Activated naive CD4-positive, alpha-beta T cell treated with anti-CD3 and anti-CD28 coated beads, Interleukin-2, amount 50 U/mL, for 24 hours (primary cell): Measurements from ENCODE around the gene ZNF215.
"Not testable (repeated sequence)": the region's sequence is repeated elsewhere in the genome, so short reads cannot be mapped to it uniquely, and the experiment has no call there.

Source experiments
- H3K27ac Mint-ChIP-seq: one replicate; pipeline ENCODE4 v1.8.0; 2021; ENCODE audit warnings: mild to moderate bottlenecking, mixed read lengths
- H3K27me3 Mint-ChIP-seq: one replicate; pipeline ENCODE4 v1.8.0; 2021; ENCODE audit warnings: mixed read lengths
- H3K36me3 Mint-ChIP-seq: one replicate; pipeline ENCODE4 v1.8.0; 2021; ENCODE audit warnings: mixed read lengths
- H3K4me1 Mint-ChIP-seq: one replicate; pipeline ENCODE4 v1.8.0; 2021; ENCODE audit warnings: mixed read lengths
- H3K4me3 Mint-ChIP-seq: one replicate; pipeline ENCODE4 v1.8.0; 2021; ENCODE audit warnings: mild to moderate bottlenecking, mixed read lengths
- H3K9me3 Mint-ChIP-seq: one replicate; pipeline ENCODE4 v1.8.0; 2021; ENCODE audit warnings: mixed read lengths

ZNF215 gene

DNA sequence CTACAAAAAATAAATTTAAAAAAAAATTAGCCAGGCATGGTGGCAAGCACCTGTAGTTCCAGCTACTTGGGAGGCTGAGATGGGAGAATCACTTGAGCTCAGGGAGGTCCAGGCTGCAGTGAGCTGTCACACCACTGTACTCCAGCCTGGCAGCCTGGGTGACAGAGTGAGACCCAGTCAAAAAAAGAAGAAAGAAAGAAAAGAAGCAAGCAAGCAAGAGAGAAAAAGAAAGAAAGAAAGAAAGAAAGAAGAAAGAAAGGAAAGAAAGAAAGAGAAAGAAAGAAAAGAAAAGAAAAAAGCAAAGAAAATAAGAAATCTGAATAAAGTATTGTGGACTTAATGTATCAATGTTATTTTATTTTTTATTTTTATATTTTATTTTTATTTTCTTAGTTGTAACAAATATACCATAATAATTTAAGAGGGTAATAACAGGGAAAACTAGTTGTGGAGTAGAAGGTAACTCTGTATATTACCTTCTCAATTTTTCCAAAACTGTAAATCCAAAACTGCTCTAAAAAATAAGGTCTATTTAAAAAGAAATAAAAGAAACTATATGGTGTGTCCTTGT is 1.1 kb upstream of the ZNF215 start:
- peaks cover 38% of the 10 kb centered on the region for H3K27me3 Mint-ChIP-seq
- no peak overlapping the region for H3K27ac Mint-ChIP-seq
- H3K4me1 Mint-ChIP-seq, result peaks cover 12% of the 10 kb centered on the region
- no peak overlapping the region for H3K4me3 Mint-ChIP-seq
- peaks cover 2% of the 10 kb centered on the region for H3K36me3 Mint-ChIP-seq
- no peaks in the 10 kb centered on the region for H3K9me3 Mint-ChIP-seq

DNA sequence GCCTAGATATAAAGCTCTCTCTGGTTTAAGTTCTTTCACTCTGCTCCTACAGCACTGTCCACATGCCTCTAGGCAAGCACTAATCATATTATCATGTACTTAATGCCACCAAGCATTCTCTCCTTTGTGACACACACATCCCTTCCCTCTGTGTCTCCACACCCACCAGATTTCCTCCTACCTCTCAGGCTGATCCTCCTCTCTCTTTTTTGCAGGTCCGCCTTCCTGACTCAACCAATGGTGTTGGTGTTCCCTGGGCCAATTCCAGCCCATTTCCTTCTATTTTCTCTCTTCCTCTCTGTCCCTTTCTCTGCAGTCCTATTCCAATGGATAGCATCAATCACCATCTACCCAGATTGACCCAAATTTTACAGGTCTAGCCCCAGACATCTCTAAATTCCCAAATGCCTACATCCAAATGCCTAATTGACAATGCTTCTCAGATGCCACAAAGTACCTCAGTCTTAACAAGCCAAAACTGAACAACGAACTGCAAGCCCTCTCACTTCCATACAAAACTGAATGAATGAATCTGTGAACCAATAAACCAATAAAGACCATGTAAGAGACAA is 504 bp upstream of the ZNF215 start:
- peaks cover 41% of the 10 kb centered on the region for H3K27me3 Mint-ChIP-seq
- H3K36me3 Mint-ChIP-seq, result peaks cover 2% of the 10 kb centered on the region
- peaks cover 12% of the 10 kb centered on the region for H3K4me1 Mint-ChIP-seq
- peak overlapping the region; percentile 73 for H3K4me3 Mint-ChIP-seq
- no peak overlapping the region for H3K27ac Mint-ChIP-seq
- no peaks in the 10 kb centered on the region for H3K9me3 Mint-ChIP-seq

DNA sequence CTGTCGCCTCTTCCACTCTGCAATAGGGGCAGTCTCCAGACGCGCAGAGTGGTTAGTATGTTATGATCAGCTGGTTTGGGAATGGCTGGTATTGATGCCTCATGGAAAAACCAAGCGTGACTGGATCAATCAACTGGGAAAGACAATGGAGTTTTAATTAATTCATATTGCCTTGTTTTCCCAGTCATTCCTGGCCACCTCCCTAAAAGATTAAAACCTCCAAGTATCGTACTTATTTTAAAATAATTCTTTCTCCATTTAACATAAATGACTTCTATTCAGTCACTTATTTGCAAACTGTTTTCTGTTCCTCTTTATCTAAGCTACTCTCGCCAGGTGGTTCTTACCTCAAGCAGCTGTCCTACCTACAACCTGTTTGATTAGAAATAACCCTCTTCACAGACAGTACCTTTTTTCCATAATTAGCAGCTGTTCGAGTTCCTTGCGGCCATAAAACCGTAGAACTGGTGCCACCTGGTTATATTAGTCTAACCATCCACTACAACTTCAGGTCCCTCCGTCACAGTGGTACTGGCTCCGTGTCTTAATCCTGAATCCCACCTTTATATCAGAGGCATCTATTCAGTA is 898 bp downstream of the ZNF215 start:
- Mint-ChIP-seq H3K36me3 (no peaks in the 10 kb centered on the region), H3K9me3 (no peaks in the 10 kb centered on the region), H3K4me1 (peaks cover 12% of the 10 kb centered on the region), H3K4me3 (peak overlapping the region; percentile 57), H3K27ac (no peak overlapping the region), H3K27me3 (peaks cover 37% of the 10 kb centered on the region)

DNA sequence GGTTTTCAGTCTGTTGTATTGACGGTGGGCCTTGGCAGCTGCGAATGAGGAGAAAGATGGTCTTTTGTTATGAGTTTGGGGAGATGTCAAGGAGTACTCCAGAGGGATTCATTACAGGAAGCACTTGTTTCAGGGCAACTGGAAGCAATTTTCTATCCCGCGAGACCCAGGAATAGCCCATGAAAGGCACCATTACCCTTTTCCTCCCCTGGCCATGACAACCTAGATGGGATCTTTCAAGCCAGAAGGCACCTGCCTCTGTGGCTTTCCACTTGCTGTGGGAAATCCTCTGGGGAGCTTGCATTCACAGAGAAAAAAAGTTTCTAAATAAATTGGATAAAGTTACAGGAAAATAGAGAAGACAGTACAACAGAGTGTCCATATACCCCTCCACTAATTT is 2.7 kb downstream of the ZNF215 start:
- Mint-ChIP-seq H3K9me3 (no peaks in the 10 kb centered on the region), H3K27ac (no peak overlapping the region), H3K4me3 (no peak overlapping the region), H3K36me3 (no peaks in the 10 kb centered on the region), H3K27me3 (peaks cover 42% of the 10 kb centered on the region), H3K4me1 (peaks cover 12% of the 10 kb centered on the region)

DNA sequence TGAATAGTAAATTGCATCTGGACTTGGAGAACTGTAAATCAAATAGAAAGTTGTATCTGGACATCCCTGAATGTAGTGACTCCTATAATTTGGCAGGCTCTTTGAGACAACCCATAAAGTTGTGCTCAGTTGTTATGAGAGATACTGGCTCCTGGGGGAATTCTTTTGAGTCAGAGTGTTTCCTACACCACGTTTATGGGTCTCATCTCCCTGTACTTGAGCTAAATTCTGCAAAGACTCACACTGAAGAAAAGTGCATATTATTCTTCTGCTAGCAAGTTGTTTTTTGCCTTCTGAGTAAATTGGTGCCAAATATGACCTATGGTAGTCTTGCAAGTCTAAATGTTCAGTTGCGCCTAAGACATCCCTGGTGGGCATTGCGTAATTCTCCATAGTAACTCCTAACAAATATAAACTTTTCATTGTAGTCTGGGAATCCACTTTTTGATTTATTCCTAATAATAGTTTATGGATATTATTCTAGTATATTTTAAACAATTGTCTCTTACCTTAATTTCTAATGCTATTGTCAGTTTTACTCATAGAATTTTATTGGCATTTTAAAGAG is 5.0 kb downstream of the ZNF215 start:
- peaks cover 12% of the 10 kb centered on the region for H3K4me1 Mint-ChIP-seq
- no peaks in the 10 kb centered on the region for H3K9me3 Mint-ChIP-seq
- H3K27me3 Mint-ChIP-seq, result peaks cover 38% of the 10 kb centered on the region
- no peak overlapping the region for H3K27ac Mint-ChIP-seq
- H3K4me3 Mint-ChIP-seq, result no peak overlapping the region
- H3K36me3 Mint-ChIP-seq, result no peaks in the 10 kb centered on the region

DNA sequence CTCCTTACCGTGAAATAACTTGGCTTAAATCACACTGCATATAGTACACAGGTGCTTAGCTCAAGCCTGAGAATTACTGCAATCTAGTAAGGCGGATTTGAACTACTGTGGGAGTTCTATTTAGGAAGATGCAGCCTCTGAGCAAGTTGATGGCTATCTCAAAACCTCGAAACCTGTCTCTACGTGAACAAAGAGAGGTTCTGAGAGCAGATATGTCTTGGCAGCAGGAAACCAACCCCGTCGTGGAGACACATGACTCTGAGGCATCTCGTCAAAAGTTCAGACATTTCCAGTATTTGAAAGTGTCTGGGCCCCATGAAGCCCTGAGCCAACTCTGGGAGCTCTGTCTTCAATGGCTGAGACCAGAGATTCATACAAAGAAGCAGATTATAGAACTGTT is 5.9 kb downstream of the ZNF215 start:
- H3K36me3 Mint-ChIP-seq, result no peaks in the 10 kb centered on the region
- peaks cover 8% of the 10 kb centered on the region for H3K4me1 Mint-ChIP-seq
- H3K4me3 Mint-ChIP-seq, result no peak overlapping the region
- H3K27me3 Mint-ChIP-seq, result peaks cover 39% of the 10 kb centered on the region
- no peaks in the 10 kb centered on the region for H3K9me3 Mint-ChIP-seq
- H3K27ac Mint-ChIP-seq, result no peak overlapping the region

DNA sequence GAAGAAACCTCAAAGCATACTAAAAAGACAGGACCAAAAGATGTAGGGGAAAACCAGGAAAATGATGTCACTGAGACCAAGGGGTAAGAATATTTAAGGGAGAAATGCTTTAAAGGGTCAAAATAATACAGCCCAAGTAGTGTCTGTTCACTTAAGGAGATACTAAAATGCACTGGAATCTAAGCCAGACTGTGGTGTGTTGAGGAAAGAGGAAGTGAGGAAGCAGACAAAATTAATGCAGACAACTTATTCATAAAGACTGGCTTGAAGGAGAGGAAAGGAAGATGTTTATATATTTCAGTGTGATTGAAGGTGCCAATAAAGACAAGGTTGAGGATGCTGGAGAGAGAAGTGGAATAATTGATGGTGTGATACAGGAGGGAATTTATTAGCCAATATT is 15.7 kb downstream of the ZNF215 start:
- no peaks in the 10 kb centered on the region for H3K36me3 Mint-ChIP-seq
- H3K9me3 Mint-ChIP-seq, result no peaks in the 10 kb centered on the region
- H3K4me3 Mint-ChIP-seq, result no peak overlapping the region
- H3K4me1 Mint-ChIP-seq, result no peaks in the 10 kb centered on the region
- H3K27ac Mint-ChIP-seq, result no peak overlapping the region
- H3K27me3 Mint-ChIP-seq, result no peaks in the 10 kb centered on the region

DNA sequence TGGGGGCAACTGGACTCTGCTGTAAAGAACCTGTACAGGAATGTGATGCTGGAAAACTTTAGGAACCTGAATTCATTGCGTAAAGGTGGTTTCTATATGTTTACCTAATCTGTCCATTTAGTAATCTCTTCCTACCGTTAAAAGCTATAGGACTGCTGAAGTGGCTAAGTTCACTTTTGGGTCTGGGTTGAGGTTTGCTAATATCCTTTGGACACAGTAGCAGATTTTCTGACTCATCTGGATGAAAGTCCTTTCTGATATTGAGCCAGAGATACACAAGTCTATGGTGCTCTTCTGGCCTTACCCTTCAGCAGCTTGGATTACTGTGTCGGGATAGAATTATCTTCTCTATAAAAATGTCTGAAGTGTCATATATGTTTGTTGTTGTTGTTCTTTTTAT is 16.9 kb downstream of the ZNF215 start:
- Mint-ChIP-seq H3K27me3 (no peaks in the 10 kb centered on the region), H3K9me3 (no peaks in the 10 kb centered on the region), H3K36me3 (no peaks in the 10 kb centered on the region), H3K4me1 (no peaks in the 10 kb centered on the region), H3K27ac (no peak overlapping the region), H3K4me3 (no peak overlapping the region)

DNA sequence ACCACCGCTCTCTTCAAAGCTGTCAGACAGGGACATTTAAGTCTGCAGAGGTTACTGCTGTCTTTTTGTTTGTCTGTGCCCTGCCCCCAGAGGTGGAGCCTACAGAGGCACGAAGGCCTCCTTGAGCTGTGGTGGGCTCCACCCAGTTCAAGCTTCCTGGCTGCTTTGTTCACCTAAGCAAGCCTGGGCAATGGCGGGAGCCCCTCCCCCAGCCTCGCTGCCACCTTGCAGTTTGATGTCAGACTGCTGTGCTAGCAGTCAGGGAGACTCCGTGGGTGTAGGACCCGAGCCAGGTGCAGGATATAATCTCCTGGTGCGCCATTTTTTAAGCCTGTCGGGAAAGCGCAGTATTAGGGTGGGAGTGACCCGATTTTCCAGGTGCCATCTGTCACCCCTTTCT is 28.0 kb downstream of the ZNF215 start:
- H3K9me3 Mint-ChIP-seq, H3K27me3 Mint-ChIP-seq, H3K36me3 Mint-ChIP-seq, H3K4me1 Mint-ChIP-seq, H3K27ac Mint-ChIP-seq, H3K4me3 Mint-ChIP-seq: not testable (repeated sequence)

DNA sequence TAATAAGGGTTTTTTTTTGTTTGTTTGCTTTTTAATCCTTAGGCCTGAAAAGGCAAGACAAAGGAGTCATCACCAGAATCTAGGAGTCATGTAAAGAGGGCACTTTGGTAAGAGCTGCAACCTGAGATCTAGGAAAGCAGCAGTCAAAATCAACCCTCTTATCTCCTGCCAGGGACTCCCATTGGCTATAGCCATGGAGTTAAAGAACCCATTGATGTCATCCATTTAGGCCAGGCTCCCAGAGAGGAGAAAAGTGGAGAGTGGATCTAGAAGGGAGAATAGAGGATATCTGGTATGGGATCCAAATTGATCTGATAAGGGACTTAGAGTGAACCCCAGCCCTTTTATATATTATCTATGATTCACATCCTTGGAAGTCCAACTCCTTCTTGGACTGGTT is 35.9 kb downstream of the ZNF215 start:
- Mint-ChIP-seq H3K27me3 (peaks cover 1% of the 10 kb centered on the region), H3K9me3 (no peaks in the 10 kb centered on the region), H3K36me3 (no peaks in the 10 kb centered on the region), H3K4me1 (no peaks in the 10 kb centered on the region), H3K4me3 (no peak overlapping the region), H3K27ac (no peak overlapping the region)

DNA sequence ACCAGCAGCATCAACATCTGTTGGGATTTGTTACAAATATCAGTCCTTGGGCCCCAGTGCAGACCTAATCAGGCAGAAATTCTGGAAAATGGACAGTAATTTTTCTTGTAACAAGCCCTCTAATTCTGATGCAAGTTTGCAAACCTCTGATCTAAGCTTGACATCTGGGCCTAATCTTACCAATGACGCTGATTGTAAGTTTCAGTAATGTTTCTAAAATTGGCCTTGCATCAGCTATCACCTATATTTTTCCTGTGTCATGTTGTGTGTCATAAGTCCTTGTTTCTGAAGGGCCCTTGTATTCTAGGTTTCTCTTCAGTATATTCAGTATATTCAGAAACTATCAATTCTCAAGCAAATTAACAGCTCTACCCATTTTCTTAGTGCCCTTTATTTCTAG is 36.4 kb downstream of the ZNF215 start:
- Mint-ChIP-seq H3K9me3 (no peaks in the 10 kb centered on the region), H3K4me1 (no peaks in the 10 kb centered on the region), H3K27me3 (peaks cover 1% of the 10 kb centered on the region), H3K36me3 (no peaks in the 10 kb centered on the region), H3K4me3 (no peak overlapping the region), H3K27ac (no peak overlapping the region)

DNA sequence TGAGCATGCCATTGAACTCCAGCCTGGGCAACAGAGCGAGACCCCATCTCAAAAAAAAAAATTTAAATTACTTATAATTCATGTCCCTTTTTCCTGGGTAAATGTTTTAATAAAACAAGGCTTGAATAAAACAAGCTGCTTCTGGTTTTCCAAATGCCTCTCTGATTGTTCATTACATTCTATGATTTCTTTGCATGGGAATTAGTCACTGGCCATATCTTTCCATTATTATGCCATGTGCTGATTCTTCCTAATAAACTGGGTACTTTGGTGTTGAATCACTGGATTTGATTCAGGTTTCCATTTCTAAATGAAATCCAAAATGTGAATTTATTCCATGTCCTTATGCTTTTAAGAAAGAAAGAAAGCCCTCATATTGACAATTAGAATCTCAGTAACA is 42.6 kb downstream of the ZNF215 start:
- Mint-ChIP-seq H3K9me3 (no peaks in the 10 kb centered on the region), H3K36me3 (no peaks in the 10 kb centered on the region), H3K4me1 (no peaks in the 10 kb centered on the region), H3K4me3 (no peak overlapping the region), H3K27me3 (peaks cover 4% of the 10 kb centered on the region), H3K27ac (no peak overlapping the region)

DNA sequence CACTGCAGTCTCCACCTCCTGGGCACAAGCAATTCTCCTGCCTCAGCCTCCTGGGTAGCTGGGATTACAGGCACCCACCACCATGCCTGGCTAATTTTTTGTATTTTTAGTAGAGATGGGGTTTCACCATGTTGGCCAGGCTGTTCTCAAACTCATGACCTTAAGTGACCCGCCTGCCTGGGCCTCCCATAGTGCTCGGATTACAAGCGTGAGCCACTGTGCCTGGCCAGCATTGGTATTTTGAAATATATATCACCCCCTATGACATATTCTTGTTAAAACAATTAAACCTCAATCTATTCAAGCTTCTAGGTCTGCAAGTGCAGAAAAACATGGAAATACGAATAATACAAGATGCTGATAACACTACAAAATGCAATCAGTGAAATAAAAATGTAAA is 43.6 kb downstream of the ZNF215 start:
- H3K27ac Mint-ChIP-seq, H3K4me3 Mint-ChIP-seq, H3K4me1 Mint-ChIP-seq, H3K9me3 Mint-ChIP-seq, H3K36me3 Mint-ChIP-seq, H3K27me3 Mint-ChIP-seq: not testable (repeated sequence)

DNA sequence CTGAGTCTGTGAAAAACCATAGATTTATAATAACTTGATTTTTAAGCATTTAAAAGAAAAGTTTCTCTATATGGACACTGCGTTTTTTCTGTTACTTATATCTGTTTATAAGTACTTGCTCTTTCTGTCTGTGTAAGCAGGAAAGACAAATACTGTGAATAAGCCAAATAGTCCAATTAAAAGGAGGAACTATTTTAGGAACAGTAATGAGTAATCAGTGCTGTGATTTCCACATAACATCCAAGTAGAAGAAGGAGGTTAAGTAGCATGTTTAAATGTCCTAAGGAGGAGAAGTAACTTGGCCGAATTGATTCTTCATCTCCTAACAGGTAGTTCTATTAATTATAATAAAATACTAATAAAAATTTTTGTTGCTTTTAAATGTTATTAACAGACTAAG is 53.1 kb downstream of the ZNF215 start:
- Mint-ChIP-seq H3K27ac (no peak overlapping the region), H3K4me1 (no peaks in the 10 kb centered on the region), H3K36me3 (peaks cover 1% of the 10 kb centered on the region), H3K9me3 (peaks cover 5% of the 10 kb centered on the region), H3K4me3 (no peak overlapping the region), H3K27me3 (peaks cover 3% of the 10 kb centered on the region)

DNA sequence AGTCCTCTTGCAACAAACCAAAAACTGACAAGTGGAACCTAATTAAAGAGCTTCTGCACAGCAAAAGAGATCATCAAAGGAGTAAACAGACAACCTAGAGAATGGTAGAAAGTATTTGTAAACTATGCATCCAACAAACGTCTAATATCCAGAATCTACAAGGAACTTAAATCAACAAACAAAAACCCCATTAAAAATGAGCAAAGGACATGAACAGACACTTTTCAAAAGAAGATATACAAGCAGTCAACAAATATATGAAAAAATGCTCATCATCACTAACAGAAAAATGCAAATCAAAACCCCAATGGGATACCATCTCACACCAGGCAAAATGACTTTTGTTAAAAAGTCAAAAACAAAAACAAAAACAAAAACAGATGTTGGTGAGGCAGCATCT is 60.3 kb downstream of the ZNF215 start:
- H3K9me3 Mint-ChIP-seq, result peaks cover 5% of the 10 kb centered on the region
- H3K27me3 Mint-ChIP-seq, result peaks cover 3% of the 10 kb centered on the region
- H3K36me3 Mint-ChIP-seq, result peaks cover 1% of the 10 kb centered on the region
- H3K4me1 Mint-ChIP-seq, result no peaks in the 10 kb centered on the region
- no peak overlapping the region for H3K27ac Mint-ChIP-seq
- H3K4me3 Mint-ChIP-seq, result no peak overlapping the region

DNA sequence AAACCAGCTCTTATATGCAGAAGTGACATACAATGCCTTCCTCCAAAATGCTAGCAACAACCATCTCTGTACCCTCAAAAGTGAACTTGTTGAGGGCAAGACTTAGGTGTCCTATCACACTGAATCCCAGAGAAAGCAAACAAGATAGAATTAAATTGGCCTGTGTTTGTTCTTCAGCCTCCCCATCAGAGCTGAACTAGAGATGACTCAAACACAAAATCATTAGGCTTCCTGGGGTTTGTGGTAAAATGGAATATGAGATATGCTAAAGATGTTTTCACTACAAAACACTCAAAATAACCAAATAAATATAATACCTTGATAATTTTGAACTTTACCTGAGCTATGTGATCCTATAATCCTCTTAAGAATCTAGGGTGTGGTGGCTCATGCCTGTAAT is 62.3 kb downstream of the ZNF215 start:
- no peaks in the 10 kb centered on the region for H3K36me3 Mint-ChIP-seq

DNA sequence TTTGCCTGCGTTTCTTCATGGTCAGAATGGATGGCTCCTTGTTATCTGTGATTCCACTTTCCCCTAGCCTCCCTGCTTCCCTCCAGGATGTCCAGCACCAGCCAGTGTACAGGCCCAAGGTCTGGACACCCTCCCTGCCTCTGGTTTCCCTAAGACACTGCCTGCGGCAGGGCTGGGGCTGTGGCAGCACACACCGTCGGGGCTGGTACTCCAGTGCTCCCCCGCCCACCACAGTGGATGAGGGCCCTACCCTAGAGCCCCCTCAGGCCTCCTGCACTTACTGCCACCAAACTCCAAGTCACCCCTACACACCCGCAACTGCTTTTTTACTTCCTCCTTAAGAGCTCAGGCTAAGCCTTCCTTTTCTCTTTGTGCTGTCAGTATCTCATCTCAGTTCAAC is 65.0 kb downstream of the ZNF215 start:
- no peaks in the 10 kb centered on the region for H3K36me3 Mint-ChIP-seq
- H3K27ac Mint-ChIP-seq, result no peak overlapping the region
- H3K9me3 Mint-ChIP-seq, result no peaks in the 10 kb centered on the region
- peaks cover 6% of the 10 kb centered on the region for H3K27me3 Mint-ChIP-seq
- no peak overlapping the region for H3K4me3 Mint-ChIP-seq
- no peaks in the 10 kb centered on the region for H3K4me1 Mint-ChIP-seq

More for the DNA sequence above, 62.3 kb downstream of the ZNF215 start:
- Mint-ChIP-seq H3K27me3 (peaks cover 6% of the 10 kb centered on the region), H3K9me3 (peaks cover 5% of the 10 kb centered on the region), H3K27ac (no peak overlapping the region), H3K4me3 (no peak overlapping the region), H3K4me1 (no peaks in the 10 kb centered on the region)
